SK-N-DZ (cell line): ENCODE measurements around the gene PRKD2.

ENCODE experiments used
- DNase-seq: peaks from one replicate; pipeline ENCODE4 v3.0.0-alpha.2; 2015; ENCODE audit warnings: low spot score

The PRKD2 gene

DNA sequence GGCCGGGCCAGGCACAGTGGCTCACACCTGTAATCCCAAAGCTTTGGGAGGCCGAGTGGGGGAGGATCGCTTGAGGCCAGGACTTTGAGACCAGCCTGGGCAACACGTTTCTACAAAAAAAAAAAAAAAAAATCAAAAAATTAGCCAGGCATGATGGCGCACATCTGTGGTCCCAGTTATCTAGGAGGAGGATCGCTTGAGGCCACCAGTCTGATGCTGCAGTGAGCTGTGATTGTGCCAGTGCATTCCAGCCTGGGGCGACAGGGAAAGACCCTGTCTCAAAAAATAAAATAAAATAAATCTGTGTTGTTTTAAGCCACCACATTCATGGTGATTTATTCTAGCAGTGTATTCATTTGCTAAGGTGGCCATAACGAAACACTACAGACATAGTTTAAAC, 51.8 kb downstream of the PRKD2 start:
- DNase-seq = no peak

DNA sequence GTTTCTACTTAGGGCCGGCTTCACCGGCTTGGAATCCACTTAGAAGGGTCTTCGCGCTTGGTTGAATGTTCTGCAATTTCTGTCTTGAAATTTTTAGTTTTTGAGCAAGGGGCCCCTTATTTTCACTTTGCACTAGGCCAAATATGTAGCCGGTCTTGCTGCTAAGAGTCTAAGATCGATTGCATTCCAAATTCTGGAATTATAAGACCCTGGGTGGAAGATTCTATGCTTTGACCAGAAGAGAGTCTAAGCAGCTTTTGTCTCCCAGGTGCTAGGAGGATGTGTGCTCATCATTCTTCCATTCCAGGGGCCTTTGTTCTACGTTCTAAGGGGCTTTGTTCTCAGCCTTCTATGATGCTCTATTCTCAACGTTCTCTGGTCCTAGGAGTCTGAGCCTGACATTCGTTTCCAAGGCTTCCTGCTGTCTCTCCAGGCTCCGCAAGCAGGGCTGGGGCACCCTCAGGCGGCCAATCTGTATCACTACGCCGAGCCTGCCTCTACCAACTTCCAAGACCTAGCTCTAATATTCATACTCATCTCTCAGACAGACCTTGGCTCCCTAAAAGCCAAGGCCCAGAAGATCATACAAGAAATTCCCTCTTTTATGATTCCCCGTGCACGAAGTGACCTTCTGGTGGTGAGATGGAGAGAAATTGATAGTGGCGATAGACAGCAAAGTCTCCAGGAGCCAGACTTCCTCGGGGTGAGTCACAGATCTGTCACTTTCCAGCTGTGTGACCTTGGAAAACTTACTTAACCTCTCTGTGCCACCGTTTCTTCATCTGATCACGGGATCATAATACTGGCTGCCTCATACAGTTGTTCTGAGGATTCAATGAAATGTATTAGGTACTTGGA, 55.0 kb downstream of the PRKD2 start:
- peak; percentile 77 for DNase-seq

DNA sequence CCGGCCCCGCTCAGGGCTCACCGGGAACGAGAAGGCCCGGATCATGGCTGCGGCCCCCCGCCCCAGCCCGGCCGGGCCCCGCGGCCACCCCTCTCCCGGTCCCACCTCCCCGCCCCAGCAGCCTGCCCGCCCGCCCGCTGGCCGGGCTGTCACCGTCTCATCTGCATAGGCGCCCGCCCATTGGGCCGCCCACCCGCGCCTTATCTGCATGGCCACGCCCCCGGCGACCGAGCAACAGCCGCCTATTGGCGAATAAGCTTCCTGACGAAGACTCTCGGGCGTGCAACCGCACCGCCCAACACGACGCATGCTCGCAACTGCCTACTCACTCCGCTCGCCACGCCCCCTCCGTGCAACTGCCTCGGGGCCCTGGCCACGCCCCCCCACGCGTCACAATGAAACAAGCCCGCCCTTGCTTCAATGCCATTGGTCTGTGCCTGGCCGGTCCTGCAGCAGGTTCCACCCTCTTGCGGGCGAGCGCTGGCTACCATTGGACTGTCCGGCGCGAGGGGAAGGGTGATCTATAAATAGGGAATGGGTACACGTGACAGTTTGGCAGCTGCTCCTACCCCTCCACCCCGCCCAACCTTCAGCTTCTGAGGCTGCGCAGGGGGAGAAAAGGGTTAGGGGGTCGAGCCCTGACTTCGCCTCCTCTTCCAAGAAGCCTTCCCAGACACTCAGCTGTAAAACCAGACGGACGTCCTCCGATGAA, 55.7 kb downstream of the PRKD2 start, which contains the start of gene DACT3:
Gene DACT3 (minus strand): TSS at position 163 of the 712 bp plus-strand sequence. CDS start 118 bp downstream, at position 45.
- peak; percentile 98 for DNase-seq

DNA sequence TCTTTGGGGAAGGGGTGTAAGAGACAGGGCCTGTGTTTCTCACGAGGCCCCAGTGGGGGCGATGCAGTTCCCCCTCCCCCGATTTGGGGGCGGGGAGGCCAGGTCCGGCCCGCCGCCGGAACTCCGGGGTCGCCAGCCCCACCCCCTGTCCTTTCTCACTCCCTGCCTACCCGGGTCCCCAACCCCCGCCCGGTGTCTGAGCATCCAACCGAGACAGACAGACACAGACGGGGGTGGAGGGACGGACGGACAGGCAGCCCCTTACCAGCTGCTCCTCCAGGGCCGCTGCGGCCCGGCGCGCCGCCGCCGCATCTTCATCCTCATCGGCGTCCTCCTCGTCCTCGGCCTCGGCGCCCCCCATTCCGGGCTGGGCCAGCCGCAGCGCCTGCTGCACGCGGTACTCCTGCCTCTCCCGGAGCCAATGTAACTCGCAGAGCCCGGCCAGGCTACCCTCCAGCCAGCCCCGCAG, 56.3 kb downstream of the PRKD2 start:
- peak; percentile 10 for DNase-seq

DNA sequence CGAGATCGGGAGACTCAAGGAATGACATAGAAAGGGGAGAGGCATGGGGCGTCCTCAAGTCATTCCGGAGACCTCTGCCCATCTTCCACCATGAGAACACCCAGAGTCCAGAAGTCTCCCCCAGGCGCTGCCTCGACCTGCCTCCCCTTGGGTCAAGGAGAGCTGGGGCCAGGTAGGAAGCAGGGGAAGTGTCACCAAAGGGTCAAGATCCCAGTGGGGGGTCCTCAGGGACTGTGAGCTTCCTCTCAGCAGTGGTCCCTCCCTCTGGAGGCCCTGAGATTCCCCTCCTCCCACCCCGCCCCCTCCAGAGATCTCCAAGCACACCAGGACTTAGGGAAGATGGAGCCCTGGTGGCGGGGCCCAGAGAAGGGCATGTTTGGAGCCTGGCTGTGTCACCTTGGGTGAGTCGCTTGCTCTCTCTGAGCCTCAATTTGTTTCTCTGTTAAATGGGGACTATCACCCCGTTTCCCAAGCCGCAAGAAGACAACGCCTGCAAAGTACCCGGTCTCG, 56.9 kb downstream of the PRKD2 start:
- DNase-seq = peak; percentile 15

DNA sequence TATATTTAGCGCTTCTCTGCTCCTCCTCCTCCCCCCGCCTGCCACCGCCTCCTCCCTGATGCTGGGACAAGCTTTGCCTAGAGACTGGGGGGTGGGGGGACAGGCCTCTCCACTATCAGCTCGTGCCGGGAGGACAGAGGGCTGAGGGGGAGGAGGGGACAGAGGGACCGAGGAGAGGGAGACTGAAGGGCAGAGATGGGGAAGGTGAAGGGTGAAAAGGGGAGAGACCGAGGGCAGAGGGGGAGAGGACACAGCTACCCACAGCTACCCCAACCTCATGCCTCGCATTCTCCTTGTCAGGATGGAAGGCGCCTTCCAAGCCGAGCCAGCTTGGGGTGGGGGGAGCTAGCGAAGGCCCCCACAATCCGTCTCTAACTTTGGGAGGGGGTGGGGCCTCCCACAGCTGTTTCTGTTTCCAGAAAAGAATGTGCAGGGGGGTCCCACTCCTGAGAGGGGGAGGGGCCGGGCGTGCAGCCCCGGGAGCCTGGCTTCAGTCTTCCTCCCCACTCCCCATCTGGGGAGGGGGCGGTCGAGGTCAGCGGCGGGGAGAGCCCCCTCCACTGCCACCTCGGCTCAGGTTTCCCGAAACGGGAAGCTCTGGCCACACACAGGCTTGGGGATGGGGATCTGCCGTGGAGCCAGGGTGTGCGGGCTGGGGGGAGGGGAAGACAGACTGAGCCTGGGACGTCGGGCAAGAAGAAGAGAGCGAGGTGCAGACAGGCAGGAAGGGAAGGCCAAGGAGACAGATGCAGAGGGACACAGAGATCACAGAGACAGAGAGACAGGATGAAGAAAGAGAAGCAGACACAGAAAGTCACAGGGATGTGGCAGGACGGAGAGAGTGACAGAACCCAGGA, 57.5 kb downstream of the PRKD2 start:
- DNase-seq = peak; percentile 29

DNA sequence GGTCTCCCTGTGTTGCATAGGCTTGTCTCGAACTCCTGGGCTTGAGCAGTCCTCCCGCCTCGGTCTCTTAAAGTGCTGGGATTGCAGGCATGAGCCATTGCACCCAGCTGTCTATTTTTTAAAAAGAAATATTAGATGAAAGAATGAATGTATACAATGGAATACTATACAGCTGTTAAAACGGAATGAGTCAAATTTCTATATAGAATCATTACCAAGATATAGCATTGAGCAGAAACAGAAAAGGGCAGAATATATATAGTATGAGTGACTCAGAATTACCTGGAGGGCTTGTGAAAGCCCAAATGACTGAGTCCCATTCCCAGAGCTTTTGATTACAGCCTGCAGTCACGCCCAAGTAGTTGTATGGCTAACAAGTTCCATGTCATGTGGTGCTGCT, 60.4 kb downstream of the PRKD2 start:
- DNase-seq = no peak

DNA sequence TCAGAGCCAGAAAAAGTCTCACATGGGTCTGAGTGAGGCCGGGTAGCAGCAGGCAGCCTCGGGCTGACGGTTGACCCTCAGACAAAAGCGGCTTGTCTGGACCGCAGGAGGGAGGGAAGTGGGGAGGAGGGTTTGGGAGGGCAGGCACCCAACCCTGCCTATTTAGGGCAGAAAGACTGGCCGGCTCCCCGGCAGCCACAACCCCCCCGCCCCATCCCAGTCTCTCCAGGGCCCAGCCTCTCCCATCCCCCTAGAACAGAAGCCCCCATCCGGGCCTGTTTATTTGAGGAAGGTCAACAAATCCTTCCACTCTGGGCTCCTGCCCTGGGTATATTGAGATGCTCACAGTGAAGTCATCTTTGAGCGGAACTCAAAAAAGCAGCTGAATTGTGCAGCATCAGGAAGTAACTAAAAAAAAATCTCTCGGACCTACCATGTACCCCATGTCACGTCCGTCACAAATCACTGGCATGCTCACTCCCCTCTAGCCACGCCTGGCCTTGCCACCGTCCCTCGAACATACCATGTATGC, 62.2 kb downstream of the PRKD2 start:
- no peak for DNase-seq

DNA sequence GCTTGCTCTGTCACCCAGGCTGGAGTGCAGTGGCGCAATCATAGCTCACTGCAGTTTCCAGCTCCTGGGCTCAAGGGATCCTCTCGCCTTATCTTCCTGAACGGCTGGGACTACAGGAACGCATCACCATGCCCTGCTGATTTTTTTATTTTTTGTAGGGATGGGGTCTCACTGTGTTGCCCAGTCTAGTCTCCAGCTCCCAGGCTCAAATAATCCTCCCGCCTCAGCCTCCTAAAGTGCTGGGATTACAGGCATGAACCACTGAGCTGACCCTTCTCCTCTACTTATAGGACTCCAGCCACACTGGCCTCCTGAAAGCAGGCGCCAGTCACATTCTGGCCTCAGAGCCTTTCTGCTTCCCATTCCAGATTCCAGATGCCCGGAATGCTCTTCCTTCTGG, 66.5 kb downstream of the PRKD2 start:
- DNase-seq = no peak

DNA sequence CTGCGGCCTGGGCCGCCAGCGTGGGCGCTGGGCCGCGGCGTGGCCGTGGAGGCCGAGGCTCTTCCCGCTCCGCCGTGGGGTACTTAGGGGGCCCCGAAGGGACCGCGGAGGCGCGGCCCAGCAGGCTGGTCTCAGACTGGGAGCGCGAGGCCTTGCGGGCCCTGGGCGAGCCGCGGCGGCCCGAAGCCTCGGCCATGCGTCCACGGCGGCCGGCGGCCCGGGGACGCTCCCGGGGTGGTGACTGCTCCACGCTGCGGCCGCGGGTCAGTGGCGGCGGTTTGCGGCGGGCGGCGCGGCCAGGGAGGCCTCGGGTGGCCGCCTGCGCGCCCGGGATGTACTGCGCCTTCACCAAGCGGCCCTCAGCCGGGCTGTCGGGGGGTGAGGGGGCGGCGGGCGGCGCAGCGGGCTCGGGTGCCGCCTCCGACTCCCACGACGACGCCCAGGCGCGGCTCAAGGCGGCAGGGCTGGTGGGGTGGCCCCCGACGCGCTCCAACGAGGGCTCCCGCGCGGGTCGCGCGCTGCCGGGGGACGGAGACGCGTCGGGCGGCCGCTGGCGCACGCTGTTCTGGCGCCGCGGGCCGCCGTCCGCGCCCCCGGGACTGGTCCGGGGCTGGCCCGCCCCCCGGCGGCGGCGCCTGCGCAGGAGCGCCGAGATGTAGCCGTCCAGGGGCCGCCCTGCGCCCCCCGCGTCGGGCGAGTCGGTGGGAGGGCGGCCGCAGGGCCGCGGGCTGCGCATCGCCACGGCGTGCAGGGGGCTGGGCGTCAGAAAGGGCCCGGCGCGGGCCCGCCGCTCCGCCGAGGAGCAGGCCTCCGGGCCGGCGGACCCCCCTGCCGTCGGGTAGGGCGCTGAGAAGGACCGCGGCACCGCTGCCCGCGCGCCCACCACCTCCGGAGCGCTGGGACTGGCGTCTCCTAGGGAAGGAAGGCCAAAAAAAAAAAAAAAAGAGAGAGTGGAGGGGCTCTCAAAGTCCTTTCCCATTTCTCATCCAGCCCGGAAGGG, 67.7 kb downstream of the PRKD2 start:
- no peak for DNase-seq

DNA sequence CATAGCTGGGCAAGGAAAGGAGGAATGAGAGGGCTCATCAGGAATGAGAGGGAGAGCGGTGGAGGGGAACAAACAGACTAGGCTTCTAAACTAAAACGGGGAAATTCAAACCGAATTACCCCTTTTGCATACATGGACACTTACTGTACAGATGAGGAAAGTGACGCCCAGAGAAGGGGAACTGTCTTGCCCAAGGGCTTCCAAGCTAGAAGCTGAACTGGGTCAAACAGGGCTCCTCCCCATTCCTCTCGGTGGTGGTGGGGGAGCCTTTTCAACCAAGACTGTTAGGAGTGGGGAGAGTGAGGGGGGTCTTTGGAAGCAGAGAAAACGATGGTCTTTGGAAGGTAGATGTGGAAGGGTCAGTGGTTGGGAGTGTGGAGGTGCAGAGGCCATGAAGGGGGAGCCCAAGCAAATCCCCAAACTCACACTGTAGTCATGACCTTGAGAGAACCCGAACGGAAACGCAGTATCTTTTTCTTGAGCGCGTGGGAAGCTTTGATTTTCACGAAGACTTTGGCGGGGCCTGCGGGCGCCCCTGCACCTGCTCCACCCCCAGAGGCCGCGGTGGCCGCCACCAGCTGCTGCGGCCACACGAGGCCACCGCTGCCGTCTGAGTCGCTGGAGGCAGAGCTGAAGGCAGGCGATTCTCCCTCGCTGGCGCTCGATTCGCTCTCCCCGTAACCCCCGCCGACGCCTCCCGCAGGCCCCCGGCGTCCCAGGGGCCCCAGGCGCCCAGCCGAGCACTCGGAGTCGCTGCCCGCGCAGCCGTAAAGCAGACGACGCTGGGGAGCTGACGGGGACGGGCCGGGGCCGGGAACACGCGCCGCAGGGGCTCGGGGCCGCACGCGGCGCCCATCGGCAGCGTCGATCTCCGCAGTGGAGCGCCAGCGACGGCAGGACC, 68.6 kb downstream of the PRKD2 start:
- DNase-seq = no peak

DNA sequence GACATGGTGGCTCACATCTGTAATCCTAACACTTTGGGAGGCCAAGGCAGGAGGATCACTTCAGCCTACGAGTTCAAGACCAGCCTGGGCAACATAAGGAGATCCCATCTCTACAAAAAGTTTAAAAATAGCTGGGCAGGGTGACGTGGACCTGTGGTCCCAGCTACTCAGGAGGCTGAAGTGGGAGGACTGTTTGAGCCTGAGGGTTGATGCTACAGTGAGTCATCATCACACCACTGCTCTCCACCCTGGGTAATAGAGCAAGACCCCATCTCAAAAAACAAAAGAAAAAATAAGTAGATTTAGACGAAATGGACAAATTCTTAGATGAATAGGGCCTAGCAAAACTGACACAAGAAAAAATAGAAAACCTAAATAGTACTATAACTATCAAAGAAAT, 70.5 kb downstream of the PRKD2 start:
- DNase-seq = no peak

DNA sequence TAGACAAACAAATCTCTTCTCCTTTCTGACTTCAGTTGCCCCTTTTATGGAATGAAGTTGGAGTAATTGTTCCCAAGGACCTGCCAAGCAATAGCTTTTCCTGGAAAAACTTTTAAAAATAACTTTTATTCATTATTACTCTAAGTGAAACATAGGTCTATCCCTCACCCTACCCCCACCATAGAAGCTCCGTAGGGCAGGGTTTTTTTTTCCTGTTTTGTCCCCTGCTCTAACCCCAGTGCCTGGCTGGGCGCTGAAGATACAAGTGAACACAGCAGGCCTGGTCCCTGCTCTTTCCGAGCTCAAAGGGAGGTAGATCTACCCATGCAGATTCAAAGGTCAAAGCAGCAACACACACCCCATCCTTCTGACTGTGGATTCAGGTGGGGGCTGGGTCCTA, 72.2 kb downstream of the PRKD2 start:
- DNase-seq = no peak

DNA sequence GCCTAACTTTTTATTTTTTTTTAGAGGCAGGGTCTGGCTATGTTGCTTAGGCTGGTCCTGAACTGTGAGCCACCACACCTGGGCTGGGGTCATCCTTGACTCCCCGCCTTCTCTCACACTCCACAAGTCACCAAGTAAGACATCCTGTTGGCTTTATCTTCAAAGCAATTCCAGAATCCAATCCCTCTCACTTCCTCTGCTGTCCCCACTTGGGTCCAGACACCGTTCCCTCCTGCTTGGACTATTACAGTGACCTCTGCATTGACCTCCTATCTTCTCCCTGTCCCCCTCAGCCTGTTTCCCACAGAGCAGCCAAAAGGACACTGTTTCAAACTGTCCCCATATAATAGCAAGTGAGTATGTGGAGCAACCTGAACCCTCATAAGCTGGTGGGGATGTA, 76.3 kb downstream of the PRKD2 start:
- no peak for DNase-seq

DNA sequence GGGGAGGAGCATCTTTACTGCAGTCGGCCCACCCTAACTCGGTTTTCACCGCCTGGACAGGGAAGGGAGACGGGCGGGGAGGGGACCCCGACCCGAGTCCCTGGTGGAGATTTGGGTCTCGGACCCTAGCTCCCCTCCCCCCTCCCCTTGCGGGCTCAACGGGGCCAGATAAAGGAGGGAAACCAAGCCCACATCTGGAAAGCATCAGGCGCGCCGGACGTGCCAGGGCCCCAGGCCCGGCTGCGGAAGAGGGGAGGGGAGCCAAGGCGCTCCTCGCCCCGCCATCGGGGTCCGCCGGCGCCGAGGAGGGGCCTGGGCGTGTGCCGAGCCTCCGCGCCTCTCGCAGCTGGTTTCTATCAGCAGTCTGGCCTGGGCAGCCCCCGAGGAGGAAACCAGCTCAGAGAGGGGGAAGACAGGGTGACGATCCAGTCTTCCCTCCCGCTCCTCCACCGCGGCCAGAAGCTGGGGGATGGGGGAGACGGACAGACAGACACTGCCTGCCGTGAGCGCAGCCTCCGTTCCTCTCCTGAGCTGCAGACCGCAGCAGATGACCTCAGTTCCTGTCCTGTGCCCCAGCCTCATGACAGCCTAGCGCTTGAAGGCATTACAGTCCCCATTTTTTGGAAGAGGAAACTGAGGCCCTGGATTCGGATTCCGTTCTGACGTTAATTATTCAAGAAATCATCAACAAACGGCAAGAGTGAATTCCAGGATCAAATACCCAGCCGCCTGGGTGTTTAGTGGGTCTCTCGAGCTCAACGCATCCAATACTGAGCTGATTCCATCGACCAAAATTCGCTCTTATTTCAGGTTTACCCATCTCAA, 77.3 kb downstream of the PRKD2 start:
- peak; percentile 64 for DNase-seq

DNA sequence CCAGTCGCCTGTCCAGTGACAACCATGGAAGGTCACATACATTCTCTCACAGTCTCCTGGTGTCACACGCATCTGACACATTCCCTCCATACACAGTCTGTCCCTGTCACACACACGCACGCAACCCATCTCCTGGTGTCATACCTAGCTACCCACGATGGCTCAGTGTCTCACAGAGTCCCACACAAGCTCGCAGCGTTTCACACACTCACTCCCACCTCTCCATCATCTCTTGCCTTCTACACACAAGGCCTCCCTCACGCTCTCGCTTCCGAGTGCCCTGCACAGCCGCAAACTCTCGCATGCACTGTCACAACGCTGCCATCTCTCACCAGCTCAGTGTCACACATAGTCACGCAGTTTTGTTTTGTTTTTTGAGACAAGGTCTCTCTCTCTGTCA, 79.7 kb downstream of the PRKD2 start:
- DNase-seq = no peak

DNA sequence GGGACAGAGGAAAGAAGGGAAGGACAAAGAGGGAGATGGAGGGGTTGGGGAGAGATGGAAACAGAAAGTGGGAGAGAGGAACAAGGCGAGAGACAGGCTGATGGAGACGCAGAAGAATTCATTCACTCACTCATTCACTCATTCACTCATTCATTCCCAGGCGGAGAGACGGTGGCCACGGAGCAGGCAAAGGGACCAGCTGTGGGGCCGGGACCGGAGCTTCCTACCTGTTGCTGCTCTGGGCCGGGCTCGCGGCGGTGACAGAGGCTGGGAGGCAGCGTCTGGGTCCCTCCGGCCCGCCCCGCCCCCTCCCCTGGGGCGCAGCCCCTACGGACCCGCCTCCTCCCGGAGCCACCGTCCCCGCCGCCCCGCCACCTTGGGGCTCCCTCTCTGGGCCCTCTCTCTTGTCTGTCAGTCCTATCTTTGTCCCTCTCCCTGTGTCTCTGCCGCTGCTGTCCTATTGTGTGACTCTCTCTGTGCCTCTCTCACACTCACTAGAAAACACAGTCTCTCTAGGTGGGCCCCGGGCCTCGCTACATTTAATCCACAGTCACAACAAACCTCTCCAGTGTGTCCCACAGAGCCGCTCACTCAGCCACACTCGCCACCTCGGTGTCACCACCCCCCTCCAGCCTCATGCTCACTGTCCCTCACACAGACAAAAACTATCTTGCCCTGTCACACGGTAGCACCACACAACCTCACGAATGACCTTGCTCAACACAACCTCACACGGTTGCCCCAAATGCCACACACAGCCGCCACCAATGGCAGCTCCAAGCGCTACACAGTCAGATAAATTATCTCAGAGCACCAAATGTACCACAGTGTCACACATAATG, 80.8 kb downstream of the PRKD2 start, which contains the start of gene GNG8:
Gene GNG8 (minus strand): TSS at position 283 of the 842 bp plus-strand sequence. CDS start 1,520 bp downstream, outside the sequence.
- DNase-seq = no peak
